HS-27A (cell line): ENCODE data around the gene OR2T12.
"Not testable (repeated sequence)": the region's sequence is repeated elsewhere in the genome, so short reads cannot be mapped to it uniquely, and the experiment has no call there.

Source experiments
- DNase-seq: peaks from one replicate; pipeline ENCODE4 v3.0.0-alpha.2; 2012; ENCODE audit warnings: low read depth, missing footprints

OR2T12 gene

GRCh38 chr1:248303324-248303723, at the start of gene OR2T12:
OR2T12 (minus strand) TSS chr1:248303424; CDS start chr1:248295578, 7,846 bp downstream.
- no peak for DNase-seq

- no peak for DNase-seq
Observed at GRCh38 chr1:248348475-248348874, 45.3 kb upstream of the OR2T12 start, which contains the start of gene OR14C36. OR14C36 (plus strand) TSS chr1:248348775; CDS start chr1:248348775, 0 bp downstream.

- no peak for DNase-seq
Observed at GRCh38 chr1:248343451-248343850, 40.2 kb upstream of the OR2T12 start.

GRCh38 chr1:248324468-248324867, 21.2 kb upstream of the OR2T12 start, which contains the start of gene OR2M7:
OR2M7 (minus strand) TSS chr1:248324568; CDS start chr1:248324568, 0 bp downstream.
- no peak for DNase-seq

GRCh38 chr1:248316796-248317195, 13.6 kb upstream of the OR2T12 start:
- no peak for DNase-seq

GRCh38 chr1:248306740-248307139, 3.5 kb upstream of the OR2T12 start:
- DNase-seq = not testable (repeated sequence)

- DNase-seq = no peak
Observed at GRCh38 chr1:248306103-248306502, 2.9 kb upstream of the OR2T12 start.

GRCh38 chr1:248305672-248306071, 2.4 kb upstream of the OR2T12 start:
- not testable (repeated sequence) for DNase-seq

- no peak for DNase-seq
Observed at GRCh38 chr1:248288391-248288790, 14.8 kb downstream of the OR2T12 start.

GRCh38 chr1:248277876-248278275, 25.3 kb downstream of the OR2T12 start, which contains the start of gene OR2T33:
OR2T33 (minus strand) TSS chr1:248277976; CDS start chr1:248273814, 4,162 bp downstream.
- no peak for DNase-seq

GRCh38 chr1:248273225-248273624, 30.0 kb downstream of the OR2T12 start:
- DNase-seq = not testable (repeated sequence)

GRCh38 chr1:248268178-248268577, 35.0 kb downstream of the OR2T12 start:
- DNase-seq = no peak

GRCh38 chr1:248259309-248259708, 43.9 kb downstream of the OR2T12 start:
- not testable (repeated sequence) for DNase-seq

- DNase-seq = no peak
Observed at GRCh38 chr1:248243204-248243603, 60.0 kb downstream of the OR2T12 start.
